CD4-positive, alpha-beta T cell treated with Interferon gamma for 1 hour (primary cell): ENCODE measurements around the gene DNAJC27.

Experiments used
- DNase-seq: peaks from one replicate; pipeline ENCODE4 v3.0.0-alpha.2; 2020

Gene DNAJC27

DNA sequence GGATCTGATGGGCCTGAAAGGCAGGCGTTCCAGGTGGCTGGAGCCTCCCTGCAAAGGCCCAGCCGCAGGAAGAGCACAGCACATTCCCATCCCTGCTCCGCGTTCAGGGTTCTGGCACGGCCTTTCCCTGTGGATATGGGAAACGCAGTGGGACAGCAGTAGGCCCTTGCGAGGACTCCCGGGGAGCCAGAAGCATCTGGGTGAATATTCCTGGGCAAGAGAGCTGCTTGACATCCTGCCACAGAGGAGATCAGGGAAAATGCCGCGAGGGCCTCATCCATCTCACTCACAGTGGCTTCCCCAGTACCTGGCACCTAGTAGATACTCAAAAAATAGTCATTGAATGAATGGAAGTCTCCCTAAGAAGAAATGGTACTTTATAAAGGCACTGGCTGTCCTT, 48.6 kb downstream of the DNAJC27 start:
- DNase-seq: no peak

- no peak for DNase-seq
Observed at GRCh38 chr2:24922556-24922955, 49.2 kb downstream of the DNAJC27 start.

- DNase-seq: no peak
Observed at GRCh38 chr2:24920809-24921441, 50.8 kb downstream of the DNAJC27 start.

- DNase-seq: peak; percentile 53
Observed at GRCh38 chr2:24920098-24920808, 51.5 kb downstream of the DNAJC27 start, which contains the start of gene ADCY3. ADCY3 (minus strand) TSS chr2:24920237; CDS start chr2:24918987, 1,250 bp downstream.

- DNase-seq: no peak
Observed at GRCh38 chr2:24919506-24920097, 52.2 kb downstream of the DNAJC27 start.

- DNase-seq: peak; percentile 50
Observed at GRCh38 chr2:24919037-24919505, 52.7 kb downstream of the DNAJC27 start.

GRCh38 chr2:24918326-24919036, 53.3 kb downstream of the DNAJC27 start:
- DNase-seq: no peak

GRCh38 chr2:24917731-24918325, 53.9 kb downstream of the DNAJC27 start:
- DNase-seq: no peak

DNA sequence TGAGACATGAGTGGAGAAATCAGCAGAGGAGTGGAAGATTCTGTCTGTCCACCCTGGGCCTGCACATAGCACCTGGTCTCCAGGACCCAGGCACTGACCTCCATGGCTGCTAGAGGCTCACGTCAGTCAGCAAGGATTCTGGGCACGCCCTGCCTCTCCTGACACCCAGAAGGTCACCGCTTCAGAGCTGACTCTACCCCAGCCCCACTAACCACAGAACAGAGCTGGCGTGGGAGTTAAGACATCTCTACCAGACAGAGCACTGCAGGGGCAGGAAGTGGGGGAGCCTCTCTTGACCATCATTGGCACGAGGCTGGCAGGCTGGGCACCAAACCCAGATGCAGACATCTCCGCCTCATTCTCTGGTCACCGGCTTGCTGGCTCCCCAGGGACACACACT, 54.7 kb downstream of the DNAJC27 start:
- no peak for DNase-seq

DNA sequence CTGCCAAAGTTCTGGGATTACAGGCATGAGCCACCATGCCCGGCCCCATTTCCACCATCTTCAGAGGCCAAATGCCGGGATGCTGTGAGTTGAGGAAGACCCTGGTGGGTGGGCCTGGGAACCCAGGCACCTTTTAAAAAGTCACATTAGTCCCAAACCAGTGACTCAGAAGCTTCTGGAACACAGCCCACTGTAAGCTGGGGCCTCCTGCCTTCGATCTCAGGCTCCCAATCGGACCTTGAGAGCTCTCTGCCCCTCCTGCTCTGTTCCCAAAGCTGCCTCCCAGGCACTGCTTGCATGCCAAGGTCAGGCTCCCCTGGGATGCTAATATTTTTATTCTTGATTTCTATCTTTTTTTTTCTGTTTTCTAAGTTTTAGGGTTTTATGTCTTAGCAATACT, 56.0 kb downstream of the DNAJC27 start:
- no peak for DNase-seq

- no peak for DNase-seq
Observed at GRCh38 chr2:24915175-24915574, 56.6 kb downstream of the DNAJC27 start.

GRCh38 chr2:24914713-24915112, 57.0 kb downstream of the DNAJC27 start:
- DNase-seq: no peak

- no peak for DNase-seq
Observed at GRCh38 chr2:24913911-24914310, 57.8 kb downstream of the DNAJC27 start.

- DNase-seq: no peak
Observed at GRCh38 chr2:24912986-24913385, 58.8 kb downstream of the DNAJC27 start.

GRCh38 chr2:24912523-24912922, 59.2 kb downstream of the DNAJC27 start:
- DNase-seq: no peak

DNA sequence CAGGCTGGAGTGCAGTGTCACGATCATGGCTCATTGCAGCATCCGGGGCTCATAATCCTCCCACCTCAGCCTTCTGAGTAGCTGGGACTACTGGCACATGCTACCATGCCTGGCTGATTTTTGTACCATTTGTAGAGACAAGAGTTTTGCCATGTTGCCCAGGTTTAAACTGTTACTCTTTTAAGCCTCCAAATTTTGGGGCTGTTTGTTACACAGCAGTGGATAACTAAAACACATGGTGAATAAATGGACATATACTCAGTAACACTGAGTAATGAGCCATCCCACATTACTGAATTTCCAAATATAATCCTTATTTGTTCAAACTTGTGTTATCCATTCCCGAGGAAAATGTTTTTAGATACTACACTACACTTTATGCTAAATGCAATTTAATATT, 61.5 kb downstream of the DNAJC27 start:
- DNase-seq: no peak

DNA sequence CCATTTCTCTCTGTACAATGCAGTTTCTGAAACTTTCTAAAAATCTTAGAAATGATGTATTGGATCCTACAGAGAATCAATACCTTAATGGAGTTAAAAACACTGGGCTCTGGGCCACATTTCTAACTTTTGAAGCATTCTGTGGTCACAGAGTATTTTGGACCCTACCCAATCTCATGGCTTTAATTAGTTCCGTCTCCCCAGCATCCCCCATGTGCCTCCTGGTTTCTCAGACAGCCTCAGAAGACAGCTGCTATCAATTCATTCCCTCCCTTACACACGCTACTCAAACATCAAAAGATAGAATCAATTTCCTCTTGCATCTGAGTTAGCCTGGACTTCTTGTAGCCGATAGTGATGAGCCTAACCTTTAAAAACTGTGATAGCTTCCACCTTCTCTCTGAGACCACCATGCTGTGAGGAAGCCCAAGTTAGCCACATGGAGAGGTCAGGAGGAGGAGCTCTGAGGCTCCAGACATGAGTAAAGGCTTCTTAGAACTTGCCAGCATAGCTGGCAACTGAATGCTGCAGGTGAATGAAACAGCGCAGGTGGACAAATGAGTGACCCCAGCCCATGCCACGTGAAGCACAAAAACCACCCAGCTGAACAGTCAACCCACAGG, 62.1 kb downstream of the DNAJC27 start:
- DNase-seq: no peak

DNA sequence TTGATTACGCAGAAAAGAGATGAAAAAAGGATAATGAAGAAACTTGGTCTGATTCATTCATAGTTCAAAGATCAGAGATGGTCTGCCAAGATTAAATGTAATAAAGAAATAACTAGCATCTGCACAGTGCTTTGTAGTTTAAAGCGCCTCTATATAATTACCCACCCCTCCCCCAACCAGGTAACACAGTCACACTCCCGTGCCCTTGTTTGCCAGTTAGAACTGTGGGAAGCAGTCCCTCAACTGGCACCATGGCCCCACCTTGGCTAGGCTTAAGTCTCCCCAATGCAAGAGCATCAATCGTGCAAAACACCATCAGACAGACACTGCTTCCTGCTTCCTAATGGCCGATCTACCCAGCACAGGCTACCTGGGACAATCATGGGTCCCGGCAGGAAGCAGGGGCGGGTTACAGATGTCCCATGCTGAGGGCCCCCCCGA, 63.3 kb downstream of the DNAJC27 start:
- no peak for DNase-seq

- no peak for DNase-seq
Observed at GRCh38 chr2:24907116-24907515, 64.6 kb downstream of the DNAJC27 start.

GRCh38 chr2:24906466-24906865, 65.3 kb downstream of the DNAJC27 start:
- no peak for DNase-seq

GRCh38 chr2:24903161-24904103, 68.3 kb downstream of the DNAJC27 start:
- no peak for DNase-seq
